GM12878 (cell line): ENCODE measurements around the gene ALOXE3. TPM values are rescaled to one million over a fixed set of nuclear protein-coding genes. Genes with fewer than 3 reads are reported as not detected.

Experiments
- BMI1 ChIP-seq: fragments of 450-650 bp; IDR thresholded peaks from 2 replicates; pipeline ENCODE4 v1.6.1; 2016; ENCODE audit warnings: mild to moderate bottlenecking, moderate library complexity, borderline replicate concordance
- CBX5 ChIP-seq: sonication (generic); IDR thresholded peaks from 2 replicates; pipeline ENCODE4 v1.6.1; 2016; ENCODE audit warnings: low read depth, moderate library complexity, mild to moderate bottlenecking, inconsistent platforms
- CEBPB ChIP-seq, 2 experiments: fragments of 150-350 bp in 1 of 2; IDR thresholded peaks; 2 replicates each; pipeline ENCODE4 v1.6.1; 2012 to 2014; ENCODE audit warnings: low read depth in 2 of 2, low read length in 2 of 2, borderline replicate concordance in 1 of 2, inconsistent platforms in 1 of 2
- CHD4 ChIP-seq: fragments of 200-600 bp; sonication (generic); IDR thresholded peaks from 2 replicates; pipeline ENCODE4 v1.6.1; 2016; ENCODE audit warnings: mild to moderate bottlenecking
- FOXK2 ChIP-seq: fragments of 450-650 bp; IDR thresholded peaks from 2 replicates; pipeline ENCODE4 v1.6.1; 2017; ENCODE audit warnings: mild to moderate bottlenecking, moderate library complexity
- GATAD2B ChIP-seq: fragments of 450-650 bp; conservative IDR thresholded peaks from 2 replicates; pipeline ENCODE4 v1.6.1; 2017; ENCODE audit warnings: low read depth, mild to moderate bottlenecking, moderate library complexity
- HDAC6 ChIP-seq: fragments of 200-600 bp; sonication (generic); IDR thresholded peaks from one replicate; pipeline ENCODE4 v1.8.0; 2017; ENCODE audit warnings: antibody characterized with exemption; ENCODE audit not compliant: unreplicated experiment
- IRF4 ChIP-seq: IDR thresholded peaks from 2 replicates; pipeline ENCODE4 v1.6.1; 2011; ENCODE audit warnings: low read depth, low read length
- MTA3 ChIP-seq: IDR thresholded peaks from 2 replicates; pipeline ENCODE4 v1.6.1; 2012; ENCODE audit warnings: low read length, inconsistent platforms, borderline replicate concordance
- NFIC ChIP-seq: IDR thresholded peaks from 2 replicates; pipeline ENCODE4 v1.6.1; 2012; ENCODE audit warnings: low read depth, mild to moderate bottlenecking, inconsistent platforms, low read length, moderate library complexity
- POLR2AphosphoS5 ChIP-seq: IDR thresholded peaks from 2 replicates; pipeline ENCODE4 v1.6.1; 2011; ENCODE audit warnings: mild to moderate bottlenecking, low read length, inconsistent platforms
- SKIL ChIP-seq: fragments of 450-650 bp; IDR thresholded peaks from 2 replicates; pipeline ENCODE4 v1.6.1; 2017; ENCODE audit warnings: mild to moderate bottlenecking, low read depth, inconsistent platforms; ENCODE audit not compliant: poor library complexity, severe bottlenecking
- TAF1 ChIP-seq: IDR thresholded peaks from 2 replicates; pipeline ENCODE4 v1.6.1; 2011; ENCODE audit warnings: mild to moderate bottlenecking, low read depth, low read length, borderline replicate concordance
- TCF7 ChIP-seq: IDR thresholded peaks from 2 replicates; pipeline ENCODE4 v1.6.1; 2014; ENCODE audit warnings: antibody characterized with exemption, borderline replicate concordance
- ZBTB11 ChIP-seq: fragments of 450-650 bp; formaldehyde crosslinking; IDR thresholded peaks from 2 replicates; pipeline ENCODE4 v1.5.0; 2022; ENCODE audit warnings: mild to moderate bottlenecking, missing genetic modification characterization
- polyA plus RNA-seq, 11 experiments: library from polyadenylated mRNA; depleted of rRNA in 4 of 11; unstranded in 6 of 11; stranded (reverse) in 5 of 11; fragments of >200 nt; fragmentation: Nextera tagmentation in 4 of 11; fragmentation: Illumina TruSeq in 1 of 11; extraction: Ambion mirVana in 4 of 11; extraction: Trizol in 1 of 11; gene quantifications; 1 replicate in 1 of 11; 2 replicates in 10 of 11; pipeline versions ENCODE4 v1.2.1 to v1.2.3, GENCODE V29; 2011 to 2016; ENCODE audit warnings: inconsistent platforms in 2 of 11, missing spikeins in 2 of 11, low read depth in 1 of 11
- total RNA-seq, 4 experiments: library from RNA; depleted of rRNA in 3 of 4; stranded (reverse); fragments of >200 nt in 3 of 4; fragmentation: Illumina TruSeq in 1 of 4; extraction: Trizol in 1 of 4; gene quantifications; 2 replicates each; pipeline versions ENCODE4 v1.2.1 to v1.2.3, GENCODE V29; 2013 to 2021
- TF ChIP-seq, protein P1 (sequence below): fragments of 450-650 bp; IDR thresholded peaks from 2 replicates; pipeline ENCODE4 v1.6.1; 2017; ENCODE audit warnings: mild to moderate bottlenecking, moderate library complexity
- TF ChIP-seq, protein P2 (sequence below): fragments of 450-650 bp; IDR thresholded peaks from 2 replicates; pipeline ENCODE4 v1.6.1; 2017; ENCODE audit warnings: antibody characterized with exemption, mild to moderate bottlenecking, moderate library complexity

Gene ALOXE3
- total and polyA plus RNA-seq, 10 of the 15 experiments (the other 5 are each of a cell fraction or from before 2014, with no cell fraction given) = 0.04 TPM; not detected in 9

DNA sequence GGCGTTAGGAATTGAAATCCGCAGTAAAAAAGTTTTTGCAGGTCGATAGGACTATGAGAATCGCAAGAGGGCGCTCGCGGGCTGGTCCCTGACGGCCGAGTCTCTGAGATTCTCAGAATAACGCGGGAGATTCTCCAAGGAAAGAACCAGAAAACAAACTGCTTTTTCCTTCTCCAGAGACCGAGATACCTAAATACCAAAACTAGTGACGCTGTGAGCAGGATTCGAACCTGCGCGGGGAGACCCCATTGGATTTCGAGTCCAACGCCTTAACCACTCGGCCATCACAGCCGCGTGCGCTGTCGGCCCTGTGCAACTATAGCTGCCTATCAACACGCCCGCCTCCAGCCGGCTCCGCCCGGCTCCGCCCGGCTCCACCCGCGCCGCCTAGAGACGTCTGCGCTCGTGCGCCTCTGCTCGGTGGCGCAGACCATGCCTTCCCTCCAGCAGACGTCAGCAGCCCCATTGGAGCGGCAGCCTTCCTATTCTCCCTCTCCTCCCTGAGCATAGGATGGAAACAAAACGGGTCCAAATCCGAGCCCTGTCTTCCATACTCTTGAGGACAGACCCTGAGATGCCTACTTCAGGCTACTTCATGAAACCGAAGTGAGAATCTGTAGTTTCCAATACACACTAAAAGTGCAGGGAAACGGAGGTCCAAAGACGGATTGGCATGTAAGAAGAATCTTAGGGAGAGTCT, 20.5 kb upstream of the ALOXE3 start (continued):
- peak; percentile 70 for TF ChIP-seq SKIL
- TF ChIP-seq MTA3 = peak; percentile 72; the same call in 1 of the 2 replicates
- TF ChIP-seq CHD4 = peak; percentile 47; the same call in 1 of the 2 replicates
- TF ChIP-seq CBX5 = peak; percentile 64
- TF ChIP-seq, protein P1, sequence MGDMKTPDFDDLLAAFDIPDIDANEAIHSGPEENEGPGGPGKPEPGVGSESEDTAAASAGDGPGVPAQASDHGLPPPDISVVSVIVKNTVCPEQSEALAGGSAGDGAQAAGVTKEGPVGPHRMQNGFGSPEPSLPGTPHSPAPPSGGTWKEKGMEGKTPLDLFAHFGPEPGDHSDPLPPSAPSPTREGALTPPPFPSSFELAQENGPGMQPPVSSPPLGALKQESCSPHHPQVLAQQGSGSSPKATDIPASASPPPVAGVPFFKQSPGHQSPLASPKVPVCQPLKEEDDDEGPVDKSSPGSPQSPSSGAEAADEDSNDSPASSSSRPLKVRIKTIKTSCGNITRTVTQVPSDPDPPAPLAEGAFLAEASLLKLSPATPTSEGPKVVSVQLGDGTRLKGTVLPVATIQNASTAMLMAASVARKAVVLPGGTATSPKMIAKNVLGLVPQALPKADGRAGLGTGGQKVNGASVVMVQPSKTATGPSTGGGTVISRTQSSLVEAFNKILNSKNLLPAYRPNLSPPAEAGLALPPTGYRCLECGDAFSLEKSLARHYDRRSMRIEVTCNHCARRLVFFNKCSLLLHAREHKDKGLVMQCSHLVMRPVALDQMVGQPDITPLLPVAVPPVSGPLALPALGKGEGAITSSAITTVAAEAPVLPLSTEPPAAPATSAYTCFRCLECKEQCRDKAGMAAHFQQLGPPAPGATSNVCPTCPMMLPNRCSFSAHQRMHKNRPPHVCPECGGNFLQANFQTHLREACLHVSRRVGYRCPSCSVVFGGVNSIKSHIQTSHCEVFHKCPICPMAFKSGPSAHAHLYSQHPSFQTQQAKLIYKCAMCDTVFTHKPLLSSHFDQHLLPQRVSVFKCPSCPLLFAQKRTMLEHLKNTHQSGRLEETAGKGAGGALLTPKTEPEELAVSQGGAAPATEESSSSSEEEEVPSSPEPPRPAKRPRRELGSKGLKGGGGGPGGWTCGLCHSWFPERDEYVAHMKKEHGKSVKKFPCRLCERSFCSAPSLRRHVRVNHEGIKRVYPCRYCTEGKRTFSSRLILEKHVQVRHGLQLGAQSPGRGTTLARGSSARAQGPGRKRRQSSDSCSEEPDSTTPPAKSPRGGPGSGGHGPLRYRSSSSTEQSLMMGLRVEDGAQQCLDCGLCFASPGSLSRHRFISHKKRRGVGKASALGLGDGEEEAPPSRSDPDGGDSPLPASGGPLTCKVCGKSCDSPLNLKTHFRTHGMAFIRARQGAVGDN = no peak; the same call in 1 of the 2 replicates
- no peak for TF ChIP-seq NFIC
- no peak; the same call in 1 of the 2 replicates for TF ChIP-seq TAF1
- TF ChIP-seq FOXK2 = peak; percentile 47; the same call in 1 of the 2 replicates
- TF ChIP-seq HDAC6 = no peak
- no peak for TF ChIP-seq BMI1
- TF ChIP-seq IRF4 = 0 out of 2 replicates have a peak, but pooled peaks have one; percentile 8
- TF ChIP-seq TCF7 = peak; percentile 15; the same call in 1 of the 2 replicates
- TF ChIP-seq ZBTB11 (CRISPR knock-in tag) = 0 out of 2 replicates have a peak, but pooled peaks have one; percentile 4
- TF ChIP-seq CEBPB (IDR thresholded peaks at IDR 0.05; ENCODE audit: borderline replicate concordance in 1 of 2, low read depth in 2 of 2, low read length in 2 of 2) = no peak
- TF ChIP-seq GATAD2B = 0 out of 2 replicates have a peak, but pooled peaks have one; percentile 41
- peak; percentile 82 for TF ChIP-seq POLR2AphosphoS5
- TF ChIP-seq, protein P2, sequence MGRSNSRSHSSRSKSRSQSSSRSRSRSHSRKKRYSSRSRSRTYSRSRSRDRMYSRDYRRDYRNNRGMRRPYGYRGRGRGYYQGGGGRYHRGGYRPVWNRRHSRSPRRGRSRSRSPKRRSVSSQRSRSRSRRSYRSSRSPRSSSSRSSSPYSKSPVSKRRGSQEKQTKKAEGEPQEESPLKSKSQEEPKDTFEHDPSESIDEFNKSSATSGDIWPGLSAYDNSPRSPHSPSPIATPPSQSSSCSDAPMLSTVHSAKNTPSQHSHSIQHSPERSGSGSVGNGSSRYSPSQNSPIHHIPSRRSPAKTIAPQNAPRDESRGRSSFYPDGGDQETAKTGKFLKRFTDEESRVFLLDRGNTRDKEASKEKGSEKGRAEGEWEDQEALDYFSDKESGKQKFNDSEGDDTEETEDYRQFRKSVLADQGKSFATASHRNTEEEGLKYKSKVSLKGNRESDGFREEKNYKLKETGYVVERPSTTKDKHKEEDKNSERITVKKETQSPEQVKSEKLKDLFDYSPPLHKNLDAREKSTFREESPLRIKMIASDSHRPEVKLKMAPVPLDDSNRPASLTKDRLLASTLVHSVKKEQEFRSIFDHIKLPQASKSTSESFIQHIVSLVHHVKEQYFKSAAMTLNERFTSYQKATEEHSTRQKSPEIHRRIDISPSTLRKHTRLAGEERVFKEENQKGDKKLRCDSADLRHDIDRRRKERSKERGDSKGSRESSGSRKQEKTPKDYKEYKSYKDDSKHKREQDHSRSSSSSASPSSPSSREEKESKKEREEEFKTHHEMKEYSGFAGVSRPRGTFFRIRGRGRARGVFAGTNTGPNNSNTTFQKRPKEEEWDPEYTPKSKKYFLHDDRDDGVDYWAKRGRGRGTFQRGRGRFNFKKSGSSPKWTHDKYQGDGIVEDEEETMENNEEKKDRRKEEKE = no peak
